Left lung (tissue), 10 donors: ENCODE measurements around the gene HAUS3. TPM values are rescaled to one million over a fixed set of nuclear protein-coding genes. Genes with fewer than 3 reads are reported as not detected.

ENCODE experiments used
- ATAC-seq: fragments of 200-7000 bp; cut with Tn5 transposase; one replicate; pipeline ENCODE4 v1.9.1; 2020; ENCODE audit warnings: moderate library complexity
- DNase-seq, 4 donors: peaks; one replicate each; pipeline ENCODE4 v3.0.0-alpha.2; 2013 to 2020
- H3K27ac ChIP-seq, 2 donors: fragments of 200-600 bp; sonication (generic) in 1 of 2; one replicate each; pipeline versions ENCODE4 v1.5.0 to v1.8.0; 2020 to 2021
- H3K27me3 ChIP-seq, 2 donors: fragments of 200-600 bp; sonication (generic) in 1 of 2; one replicate each; pipeline versions ENCODE4 v1.5.0 to v1.8.0; 2020 to 2021
- H3K36me3 ChIP-seq, 2 donors: fragments of 200-600 bp; sonication (generic) in 1 of 2; one replicate each; pipeline versions ENCODE4 v1.5.0 to v1.8.0; 2020 to 2021
- H3K4me1 ChIP-seq, 2 donors: fragments of 200-600 bp; one replicate each; pipeline ENCODE4 v1.8.0; 2021
- H3K4me3 ChIP-seq, 2 donors: fragments of 200-600 bp; sonication (generic) in 1 of 2; one replicate each; pipeline versions ENCODE4 v1.5.0 to v1.8.0; 2020 to 2021; ENCODE audit warnings: mild to moderate bottlenecking in 1 of 2
- H3K9me3 ChIP-seq, 2 donors: fragments of 200-600 bp; sonication (generic) in 1 of 2; one replicate each; pipeline versions ENCODE4 v1.5.0 to v1.8.0; 2020 to 2021
- intact Hi-C, 2 donors: fragments of 100-400 bp; cut with DNase I; formaldehyde crosslinking; loops; one replicate each; pipeline versions ENCODE4 v1.11.2 to v1.14.2; 2022
- polyA plus RNA-seq, 6 donors: library from polyadenylated mRNA; unstranded; fragments of 120-200 nt; gene quantifications; one replicate each; pipeline ENCODE4 v1.2.1, GENCODE V29; 2013; ENCODE audit not compliant: insufficient read length in 6 of 6
- total RNA-seq, 2 donors: library from RNA; stranded (reverse); fragmentation: NEBNext Ultra II Directional; extraction: Animal tissue kit (Norgen Biotek cat#: 25700); gene quantifications; one replicate each; pipeline ENCODE4 v1.2.1, GENCODE V29; 2021
- TF ChIP-seq, protein P1 (sequence below), 2 donors: fragments of 200-600 bp; sonication (generic) in 1 of 2; IDR thresholded peaks; one replicate each; pipeline versions ENCODE4 v1.5.0 to v1.8.0; 2021; ENCODE audit warnings: antibody characterized with exemption in 2 of 2
- donor health status: DM: no; HTN: yes; CAD: no.
- donor health status: DM: no; HTN: no; CAD: no.

Gene HAUS3
- total and polyA plus RNA-seq, 8 donors = 9.7 to 26.7 (median 23.2) TPM

GRCh38 chr4:2256781-2257191 is 14.9 kb upstream of the HAUS3 start:
- Histone ChIP-seq H3K27ac (peak overlapping the region; percentile 73 to 79), H3K36me3 (peaks cover 0 to 50% of the 10 kb centered on the region in 2 donors), H3K27me3 (no peaks in the 10 kb centered on the region), H3K4me1 (peaks cover 44 to 66% of the 10 kb centered on the region in 2 donors), H3K4me3 (no peak overlapping the region), H3K9me3 (no peaks in the 10 kb centered on the region)
- ATAC-seq = no peak
- TF ChIP-seq, protein P1, sequence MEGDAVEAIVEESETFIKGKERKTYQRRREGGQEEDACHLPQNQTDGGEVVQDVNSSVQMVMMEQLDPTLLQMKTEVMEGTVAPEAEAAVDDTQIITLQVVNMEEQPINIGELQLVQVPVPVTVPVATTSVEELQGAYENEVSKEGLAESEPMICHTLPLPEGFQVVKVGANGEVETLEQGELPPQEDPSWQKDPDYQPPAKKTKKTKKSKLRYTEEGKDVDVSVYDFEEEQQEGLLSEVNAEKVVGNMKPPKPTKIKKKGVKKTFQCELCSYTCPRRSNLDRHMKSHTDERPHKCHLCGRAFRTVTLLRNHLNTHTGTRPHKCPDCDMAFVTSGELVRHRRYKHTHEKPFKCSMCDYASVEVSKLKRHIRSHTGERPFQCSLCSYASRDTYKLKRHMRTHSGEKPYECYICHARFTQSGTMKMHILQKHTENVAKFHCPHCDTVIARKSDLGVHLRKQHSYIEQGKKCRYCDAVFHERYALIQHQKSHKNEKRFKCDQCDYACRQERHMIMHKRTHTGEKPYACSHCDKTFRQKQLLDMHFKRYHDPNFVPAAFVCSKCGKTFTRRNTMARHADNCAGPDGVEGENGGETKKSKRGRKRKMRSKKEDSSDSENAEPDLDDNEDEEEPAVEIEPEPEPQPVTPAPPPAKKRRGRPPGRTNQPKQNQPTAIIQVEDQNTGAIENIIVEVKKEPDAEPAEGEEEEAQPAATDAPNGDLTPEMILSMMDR (IDR thresholded peaks at IDR 0.05) = no peak
- DNase-seq = peak in 2 of 4 donors; percentile 33 to 72
- intact Hi-C loops = no loop called here

DNA sequence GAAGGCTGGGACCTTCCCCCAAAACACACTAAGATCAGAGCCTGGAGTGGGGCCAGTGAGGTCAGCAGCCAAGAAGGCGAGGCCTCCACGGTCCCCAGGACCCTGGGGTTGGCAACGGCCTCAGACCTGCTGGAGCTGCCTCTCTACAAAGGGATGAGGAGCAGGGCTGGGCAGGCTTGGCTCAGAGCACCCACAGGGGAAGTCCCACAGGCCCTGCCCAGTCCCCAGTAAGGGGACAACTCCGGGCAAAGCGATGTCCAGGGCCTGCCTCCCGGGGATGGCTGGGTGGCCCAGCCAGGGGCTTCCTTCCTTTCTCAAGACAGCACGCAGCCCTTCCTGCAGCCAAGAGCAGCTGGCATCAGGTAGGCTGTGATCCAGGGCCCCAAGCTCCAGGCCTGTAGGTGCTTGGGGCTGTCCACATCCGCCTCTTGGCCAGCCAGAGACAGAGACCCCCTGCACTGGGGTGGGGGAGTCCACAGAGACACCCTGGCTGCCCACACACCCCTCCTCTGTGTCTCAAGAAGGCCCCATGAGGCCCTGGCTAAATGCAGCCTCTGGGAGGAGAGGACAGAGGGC is 14.3 kb upstream of the HAUS3 start:
- ATAC-seq (peak; percentile 37), DNase-seq (peak in 1 of 4 donors; percentile 75)
- TF ChIP-seq, protein P1 (IDR thresholded peaks at IDR 0.05) = no peak
- Histone ChIP-seq H3K36me3 (peaks cover 0 to 56% of the 10 kb centered on the region in 2 donors), H3K27me3 (no peaks in the 10 kb centered on the region), H3K4me1 (peaks cover 44 to 66% of the 10 kb centered on the region in 2 donors), H3K27ac (peak overlapping the region; percentile 73 to 79), H3K9me3 (no peaks in the 10 kb centered on the region), H3K4me3 (no peak overlapping the region)
- intact Hi-C loops = no loop called here

GRCh38 chr4:2255501-2256155 is 13.7 kb upstream of the HAUS3 start:
- Histone ChIP-seq H3K27ac (peak overlapping the region; percentile 73 to 79), H3K4me3 (no peak overlapping the region), H3K36me3 (peaks cover 0 to 62% of the 10 kb centered on the region in 2 donors), H3K4me1 (peaks cover 44 to 60% of the 10 kb centered on the region in 2 donors), H3K9me3 (no peaks in the 10 kb centered on the region), H3K27me3 (no peaks in the 10 kb centered on the region)
- intact Hi-C loops = no loop called here
- DNase-seq (peak in 3 of 4 donors; percentile 34 to 51 (median 45)), ATAC-seq (peak; percentile 10)
- TF ChIP-seq, protein P1 (IDR thresholded peaks at IDR 0.05) = no peak

DNA sequence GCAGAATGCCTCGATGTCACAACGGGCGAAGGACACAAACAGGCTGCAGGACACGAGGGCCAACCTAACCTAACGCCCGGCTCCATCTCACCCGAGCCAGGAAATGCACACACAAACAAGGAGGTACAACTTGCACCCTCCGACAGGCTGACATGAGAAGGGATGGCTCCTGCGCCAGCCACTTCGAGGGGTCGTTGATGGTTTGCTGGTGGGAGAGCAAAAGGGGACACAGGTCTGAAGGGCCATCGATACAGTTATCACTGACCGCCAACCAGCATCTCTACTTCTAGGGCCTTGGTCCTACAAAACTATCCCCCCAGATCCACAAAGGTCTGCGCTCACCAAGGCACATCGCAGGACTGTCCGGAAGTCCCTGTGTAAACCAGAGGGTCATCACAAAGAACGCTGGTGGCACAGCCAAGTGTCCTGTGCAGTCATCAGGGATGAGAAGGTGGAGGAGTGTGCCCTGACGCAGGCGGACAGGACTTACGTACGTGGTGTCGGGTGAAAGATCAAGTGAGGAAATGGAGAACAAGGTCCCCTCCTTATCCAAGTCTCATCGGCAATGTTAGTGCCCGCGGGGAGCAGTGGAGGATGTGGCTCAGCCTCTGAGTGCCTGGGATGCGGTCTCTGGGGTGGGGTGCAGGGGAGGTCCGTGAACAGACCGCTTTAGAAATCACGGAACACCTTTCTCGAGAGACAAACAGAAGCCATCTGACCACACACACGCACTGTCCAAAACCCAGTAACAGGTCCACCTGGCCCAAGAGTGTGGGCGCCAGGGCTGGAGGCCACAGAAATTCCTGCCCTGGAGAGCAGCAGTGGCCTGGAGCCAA is 13.0 kb upstream of the HAUS3 start:
- Histone ChIP-seq H3K27me3 (no peaks in the 10 kb centered on the region), H3K4me1 (peaks cover 37 to 52% of the 10 kb centered on the region in 2 donors), H3K27ac (peak overlapping the region in 1 of 2 donors; percentile 79), H3K4me3 (no peak overlapping the region), H3K9me3 (no peaks in the 10 kb centered on the region), H3K36me3 (peaks cover 0 to 69% of the 10 kb centered on the region in 2 donors)
- DNase-seq = peak in 2 of 4 donors; percentile 27 to 57
- ATAC-seq = no peak
- TF ChIP-seq, protein P1 (IDR thresholded peaks at IDR 0.05) = no peak
- intact Hi-C loops = no loop called here
